ENCODE data around the gene PDE3B.
"Not testable (repeated sequence)": the region's sequence is repeated elsewhere in the genome, so short reads cannot be mapped to it uniquely, and the experiment has no call there.

PDE3B gene

DNA sequence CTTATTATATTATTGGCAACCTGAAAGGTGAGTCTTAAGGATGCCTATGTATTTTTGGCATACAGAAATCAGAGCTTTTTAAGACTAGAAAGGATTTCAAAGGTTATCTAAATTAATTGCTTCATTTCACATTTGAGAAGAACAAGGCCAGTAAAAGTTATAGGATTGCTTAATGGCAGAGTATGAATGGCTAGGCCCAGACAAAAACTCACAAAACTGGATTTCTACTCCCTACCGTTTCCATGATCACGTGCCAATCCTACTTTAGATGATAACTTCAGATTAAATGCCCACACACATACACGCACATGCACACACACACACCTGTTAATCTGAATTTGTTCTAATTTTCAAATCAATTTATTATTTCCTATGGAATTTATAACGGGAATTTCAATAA is 1.8 kb upstream of the PDE3B start:
- no peak for DNase-seq (ENCODE audit: low read depth, low spot score)

- no peak for DNase-seq (ENCODE audit: low read depth, low spot score)
Observed at GRCh38 chr11:14642453-14642852, 1.2 kb upstream of the PDE3B start.

GRCh38 chr11:14642873-14643696 is 519 bp upstream of the PDE3B start:
- DNase-seq (ENCODE audit: low read depth, low spot score) = no peak

- no peak for DNase-seq (ENCODE audit: low read depth, low spot score)
Observed at GRCh38 chr11:14644226-14645014, 816 bp downstream of the PDE3B start.

- DNase-seq (ENCODE audit: low read depth, low spot score) = no peak
Observed at GRCh38 chr11:14645015-14645912, 1.7 kb downstream of the PDE3B start.

GRCh38 chr11:14645985-14646900 is 2.6 kb downstream of the PDE3B start:
- DNase-seq (ENCODE audit: low read depth, low spot score) = no peak

GRCh38 chr11:14650064-14650463 is 6.5 kb downstream of the PDE3B start:
- DNase-seq (ENCODE audit: low read depth, low spot score) = no peak

- no peak for DNase-seq (ENCODE audit: low read depth, low spot score)
Observed at GRCh38 chr11:14653090-14653489, 9.5 kb downstream of the PDE3B start.

DNA sequence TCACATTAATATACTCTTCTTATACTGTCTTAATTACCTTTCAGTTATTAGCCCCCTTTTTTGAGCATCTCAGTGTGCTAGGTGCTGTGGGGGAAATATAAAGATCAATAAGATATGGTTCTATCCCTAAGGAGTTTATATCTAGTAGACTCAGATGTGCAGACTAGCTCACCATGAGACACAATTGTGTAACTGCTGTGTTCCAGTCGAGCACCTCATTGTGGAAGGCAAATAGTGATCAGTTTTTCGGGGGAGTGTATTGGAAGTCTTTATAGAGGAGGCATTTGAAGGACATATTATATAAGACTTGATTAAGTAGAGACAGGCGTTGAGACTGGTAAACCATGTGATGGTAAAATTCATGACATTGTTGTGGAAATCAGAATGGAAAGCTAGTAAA is 11.8 kb downstream of the PDE3B start:
- no peak for DNase-seq (ENCODE audit: low read depth, low spot score)

GRCh38 chr11:14656536-14657457 is 13.2 kb downstream of the PDE3B start:
- no peak for DNase-seq (ENCODE audit: low read depth, low spot score)

- DNase-seq (ENCODE audit: low read depth, low spot score) = no peak
Observed at GRCh38 chr11:14657841-14658240, 14.2 kb downstream of the PDE3B start.

DNA sequence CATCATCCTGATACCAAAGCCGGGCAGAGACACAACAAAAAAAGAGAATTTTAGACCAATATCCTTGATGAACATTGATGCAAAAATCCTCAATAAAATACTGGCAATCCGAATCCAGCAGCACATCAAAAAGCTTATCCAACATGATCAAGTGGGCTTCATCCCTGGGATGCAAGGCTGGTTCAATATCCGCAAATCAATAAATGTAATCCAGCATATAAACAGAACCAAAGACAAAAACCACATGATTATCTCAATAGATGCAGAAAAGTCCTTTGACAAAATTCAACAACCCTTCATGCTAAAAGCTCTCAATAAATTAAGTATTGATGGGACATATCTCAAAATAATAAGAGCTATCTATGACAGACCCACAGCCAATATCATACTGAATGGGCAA is 21.3 kb downstream of the PDE3B start:
- not testable (repeated sequence) for DNase-seq (ENCODE audit: low read depth, low spot score)

- DNase-seq (ENCODE audit: low read depth, low spot score) = not testable (repeated sequence)
Observed at GRCh38 chr11:14667329-14667728, 23.7 kb downstream of the PDE3B start.

- no peak for DNase-seq (ENCODE audit: low read depth, low spot score)
Observed at GRCh38 chr11:14668731-14669301, 25.2 kb downstream of the PDE3B start.

- DNase-seq (ENCODE audit: low read depth, low spot score) = no peak
Observed at GRCh38 chr11:14669499-14669898, 25.9 kb downstream of the PDE3B start.

- DNase-seq (ENCODE audit: low read depth, low spot score) = no peak
Observed at GRCh38 chr11:14669958-14670357, 26.4 kb downstream of the PDE3B start.

DNA sequence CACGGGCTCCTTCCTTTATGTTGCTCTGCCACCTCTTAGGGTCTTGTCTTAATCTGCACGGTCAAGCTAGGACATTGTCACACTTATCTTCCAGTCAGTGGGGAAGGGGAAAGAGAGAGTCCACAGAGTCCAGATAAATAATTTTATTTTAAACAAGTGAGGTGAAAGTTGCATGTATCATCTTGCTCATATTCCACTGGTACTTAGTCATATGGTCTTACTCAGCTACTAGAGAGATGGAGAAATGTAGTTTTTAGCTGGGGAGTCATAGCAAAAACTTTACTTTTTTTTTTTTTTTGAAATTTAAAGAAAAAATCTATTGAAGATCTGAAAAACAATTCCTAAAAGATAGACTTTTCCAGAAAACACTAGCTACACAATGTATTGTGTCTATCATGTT is 29.0 kb downstream of the PDE3B start:
- no peak for DNase-seq (ENCODE audit: low read depth, low spot score)

- no peak for DNase-seq (ENCODE audit: low read depth, low spot score)
Observed at GRCh38 chr11:14673421-14673820, 29.8 kb downstream of the PDE3B start.

DNA sequence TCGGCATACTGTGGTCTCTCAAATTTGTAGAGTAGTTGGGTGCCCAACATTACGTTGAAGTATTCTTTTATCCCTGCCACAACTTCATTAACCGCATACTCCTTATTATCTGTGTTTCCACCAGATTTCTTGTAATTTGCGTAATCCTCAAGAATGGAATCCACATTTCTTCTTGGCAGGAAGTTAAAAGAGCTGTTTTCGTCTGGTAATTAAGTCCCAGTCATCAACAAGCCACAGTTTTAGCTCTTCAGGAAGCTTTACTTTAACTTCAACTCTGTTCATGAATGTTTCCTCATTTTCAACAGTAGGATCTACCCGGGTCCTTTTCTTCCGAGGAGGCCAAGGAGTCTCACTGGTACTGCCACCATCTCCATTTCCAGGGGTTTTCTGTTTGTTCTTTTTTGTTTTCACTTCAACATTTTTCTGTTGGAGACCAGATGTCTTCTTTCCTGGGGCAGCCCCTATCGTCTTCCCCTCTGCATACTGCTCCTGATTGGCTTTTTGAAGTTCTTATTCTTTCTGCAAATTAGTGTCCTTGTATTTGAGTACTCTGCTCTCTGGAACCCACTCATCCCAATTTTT is 30.3 kb downstream of the PDE3B start:
- no peak for DNase-seq (ENCODE audit: low read depth, low spot score)
